IMR-90 (cell line): Measurements from ENCODE around the gene ZNF208.

ENCODE experiments used
- BHLHE40 ChIP-seq: fragments of 150-350 bp; IDR thresholded peaks from 2 replicates; pipeline ENCODE4 v1.6.1; 2016; ENCODE audit warnings: mild to moderate bottlenecking, low read depth, low read length
- CEBPB ChIP-seq: IDR thresholded peaks from 2 replicates; pipeline ENCODE4 v1.6.1; 2012; ENCODE audit warnings: low read depth, low read length, improper control_type of control experiment
- CTCF ChIP-seq: conservative IDR thresholded peaks from 2 replicates; pipeline ENCODE4 v1.5.1; 2012; ENCODE audit warnings: mild to moderate bottlenecking, low read depth, low read length, improper control_type of control experiment
- ELK1 ChIP-seq: fragments of 150-350 bp; IDR thresholded peaks from 2 replicates; pipeline ENCODE4 v1.6.1; 2016; ENCODE audit warnings: low read depth, mild to moderate bottlenecking, low read length, moderate library complexity, borderline replicate concordance
- FOS ChIP-seq: fragments of 150-350 bp; IDR thresholded peaks from 2 replicates; pipeline ENCODE4 v1.6.1; 2016; ENCODE audit warnings: low read depth, low read length
- MAFK ChIP-seq: IDR thresholded peaks from 2 replicates; pipeline ENCODE4 v1.6.1; 2012; ENCODE audit warnings: low read depth, low read length, improper control_type of control experiment
- MAZ ChIP-seq: IDR thresholded peaks from 2 replicates; pipeline ENCODE4 v1.6.1; 2012; ENCODE audit warnings: low read depth, mild to moderate bottlenecking, low read length, improper control_type of control experiment, moderate library complexity, borderline replicate concordance
- MXI1 ChIP-seq: IDR thresholded peaks from 2 replicates; pipeline ENCODE4 v1.6.1; 2012; ENCODE audit warnings: low read depth, mild to moderate bottlenecking, low read length, moderate library complexity, borderline replicate concordance
- NFE2L2 ChIP-seq: fragments of 150-350 bp; IDR thresholded peaks from 2 replicates; pipeline ENCODE4 v1.6.1; 2016; ENCODE audit warnings: low read depth, mild to moderate bottlenecking, low read length
- POLR2A ChIP-seq: IDR thresholded peaks from 2 replicates; pipeline ENCODE4 v1.6.1; 2012; ENCODE audit warnings: mild to moderate bottlenecking, low read depth, low read length
- RAD21 ChIP-seq: IDR thresholded peaks from 2 replicates; pipeline ENCODE4 v1.6.1; 2012; ENCODE audit warnings: low read length, improper control_type of control experiment
- RFX5 ChIP-seq: IDR thresholded peaks from 2 replicates; pipeline ENCODE4 v1.8.0; 2012; ENCODE audit warnings: low read depth, mild to moderate bottlenecking, low read length, moderate library complexity
- SMC3 ChIP-seq: fragments of 150-350 bp; IDR thresholded peaks from 2 replicates; pipeline ENCODE4 v1.6.1; 2016; ENCODE audit warnings: low read depth, mild to moderate bottlenecking, antibody characterized with exemption, low read length, moderate library complexity

GRCh38 chr19:21902571-21902970, 108.2 kb downstream of the ZNF208 start:
- no peak for TF ChIP-seq ELK1
- TF ChIP-seq CTCF = no peak
- TF ChIP-seq POLR2A = no peak
- no peak for TF ChIP-seq CEBPB
- no peak for TF ChIP-seq BHLHE40
- no peak for TF ChIP-seq MAZ
- TF ChIP-seq MAFK = no peak
- TF ChIP-seq MXI1 = no peak
- no peak for TF ChIP-seq RAD21
- no peak for TF ChIP-seq RFX5
- no peak for TF ChIP-seq NFE2L2
- TF ChIP-seq SMC3 = no peak
- no peak for TF ChIP-seq FOS
